Right ventricle myocardium inferior (tissue), 1 donor: Measurements from ENCODE around the gene PAQR3. TPM values are rescaled to one million over a fixed set of nuclear protein-coding genes. Genes with fewer than 3 reads are reported as not detected.
"Not testable (repeated sequence)": the region's sequence is repeated elsewhere in the genome, so short reads cannot be mapped to it uniquely, and the experiment has no call there.

ENCODE experiments used
- ATAC-seq: fragments of 200-7000 bp; cut with Tn5 transposase; one replicate; pipeline ENCODE4 v1.9.1; 2020; ENCODE audit warnings: mild to moderate bottlenecking, moderate library complexity
- DNase-seq: peaks from one replicate; pipeline ENCODE4 v3.0.0; 2021; ENCODE audit errors: missing footprints
- intact Hi-C: fragments of 100-400 bp; cut with DNase I; formaldehyde crosslinking; loops from one replicate; pipeline ENCODE4 v1.11.0; 2022
- total RNA-seq: library from RNA; stranded (reverse); fragmentation: NEBNext Ultra II Directional; extraction: Animal tissue kit (Norgen Biotek cat#: 25700); gene quantifications from one replicate; pipeline ENCODE4 v1.2.1, GENCODE V29; 2021
- donor health status: DM: no; HTN: yes; CAD: no; lungs with severe emphysema.

PAQR3 gene
- total RNA-seq, 1 donor from 2014 or later: 6.9 TPM

GRCh38 chr4:78870056-78870455 lies 69.2 kb downstream of the PAQR3 start:
- intact Hi-C loops: no loop called here
- DNase-seq (no peak), ATAC-seq (no peak)

- intact Hi-C loops: loop anchor here (10.0 kb wide), 1 partner anchor 914 kb away; no protein-coding TSS in a partner anchor
- not testable (repeated sequence) for DNase-seq, ATAC-seq
Measured at GRCh38 chr4:78868712-78869111, 70.5 kb downstream of the PAQR3 start.

GRCh38 chr4:78865451-78865850 lies 73.8 kb downstream of the PAQR3 start:
- no peak for DNase-seq
- no peak for ATAC-seq
- intact Hi-C loops: loop anchor here (10.0 kb wide), 1 partner anchor 911 kb away; no protein-coding TSS in a partner anchor

GRCh38 chr4:78864405-78865024 lies 74.7 kb downstream of the PAQR3 start:
- no peak for DNase-seq
- peak; percentile 57 for ATAC-seq
- intact Hi-C loops: loop anchor here (1.0 to 10.0 kb wide), 2 partner anchors 252 to 910 kb away; no protein-coding TSS in a partner anchor

- ATAC-seq (no peak), DNase-seq (no peak)
- intact Hi-C loops: loop anchor here (1.0 to 10.0 kb wide), 2 partner anchors 252 to 909 kb away; no protein-coding TSS in a partner anchor
Measured at GRCh38 chr4:78863991-78864390, 75.2 kb downstream of the PAQR3 start.

GRCh38 chr4:78863254-78863869 lies 75.9 kb downstream of the PAQR3 start:
- intact Hi-C loops: loop anchor here (10.0 kb wide), 1 partner anchor 909 kb away; no protein-coding TSS in a partner anchor
- DNase-seq (no peak), ATAC-seq (no peak)

- ATAC-seq: no peak
- intact Hi-C loops: loop anchor here (10.0 kb wide), 1 partner anchor 908 kb away; no protein-coding TSS in a partner anchor
- no peak for DNase-seq
Measured at GRCh38 chr4:78862314-78862737, 76.9 kb downstream of the PAQR3 start.

Other genes with a start within 250 kb of the PAQR3 start
- gene BMP2K, start 163.1 kb downstream of the PAQR3 start, total RNA-seq: 29.8 TPM